Glomerular visceral epithelial cell (primary cell): Measurements from ENCODE around the gene WDR20.
"Not testable (repeated sequence)": the region's sequence is repeated elsewhere in the genome, so short reads cannot be mapped to it uniquely, and the experiment has no call there.

Source experiments
- DNase-seq: peaks from one replicate; pipeline ENCODE4 v3.0.0-alpha.2; 2016; ENCODE audit errors: extremely low spot score

Gene WDR20

DNA sequence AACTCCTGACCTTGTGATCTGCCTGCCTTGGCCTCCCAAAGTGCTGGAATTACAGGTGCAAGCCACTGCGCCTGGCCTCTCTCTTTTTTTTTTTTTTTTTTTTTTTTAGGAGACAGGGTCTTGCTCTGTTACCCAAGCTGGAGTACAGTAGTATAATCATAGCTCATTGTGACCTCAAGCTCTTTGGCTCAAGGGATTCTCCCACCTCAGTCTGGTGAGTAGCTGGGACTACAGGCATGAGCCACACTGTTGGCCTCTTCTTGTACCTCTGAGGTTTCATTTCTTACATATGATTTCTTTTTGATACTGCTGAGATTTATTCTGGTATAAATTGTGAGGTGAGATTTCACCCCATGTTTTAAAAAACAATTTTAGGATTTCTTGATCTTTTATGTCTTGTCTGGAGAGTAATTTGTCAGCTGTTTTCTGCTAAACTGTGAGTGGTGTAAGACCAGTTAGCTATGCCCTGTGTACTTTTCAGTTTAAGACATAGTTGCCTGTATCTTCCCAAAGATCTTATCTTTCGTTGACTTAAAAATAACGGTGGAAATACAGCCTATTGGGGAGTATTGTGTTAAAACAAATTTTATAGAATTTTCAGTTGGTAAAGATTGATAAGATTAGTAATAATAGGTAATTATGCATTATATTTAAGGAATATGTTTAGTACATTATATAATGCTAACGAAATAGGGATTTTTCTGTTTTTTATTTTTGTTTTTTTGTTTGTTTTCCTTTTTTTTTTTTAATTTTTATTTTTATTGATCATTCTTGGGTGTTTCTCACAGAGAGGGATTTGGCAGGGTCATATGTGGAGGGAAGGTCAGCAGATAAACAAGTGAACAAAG, 31.7 kb downstream of the WDR20 start:
- no peak for DNase-seq

DNA sequence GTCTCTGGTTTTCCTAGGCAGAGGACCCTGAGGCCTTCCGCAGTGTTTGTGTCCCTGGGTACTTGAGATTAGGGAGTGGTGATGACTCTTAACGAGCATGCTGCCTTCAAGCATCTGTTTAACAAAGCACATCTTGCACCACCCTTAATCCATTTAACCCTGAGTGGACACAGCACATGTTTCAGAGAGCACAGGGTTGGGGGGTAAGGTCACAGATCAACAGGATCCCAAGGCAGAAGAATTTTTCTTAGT, 32.2 kb downstream of the WDR20 start:
- not testable (repeated sequence) for DNase-seq

DNA sequence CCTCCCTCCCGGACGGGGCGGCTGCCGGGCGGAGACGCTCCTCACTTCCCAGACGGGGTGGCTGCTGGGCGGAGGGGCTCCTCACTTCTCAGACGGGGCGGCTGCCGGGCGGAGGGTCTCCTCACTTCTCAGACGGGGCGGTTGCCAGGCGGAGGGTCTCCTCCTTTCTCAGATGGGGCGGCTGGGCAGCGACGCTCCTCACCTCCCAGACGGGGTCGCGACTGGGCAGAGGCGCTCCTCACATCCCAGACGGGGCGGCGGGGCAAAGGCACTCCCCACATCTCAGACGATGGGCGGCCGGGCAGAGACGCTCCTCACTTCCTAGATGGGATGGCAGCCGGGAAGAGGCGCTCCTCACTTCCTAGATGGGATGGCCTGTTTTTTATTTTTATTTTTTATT, 33.0 kb downstream of the WDR20 start:
- DNase-seq = not testable (repeated sequence)

DNA sequence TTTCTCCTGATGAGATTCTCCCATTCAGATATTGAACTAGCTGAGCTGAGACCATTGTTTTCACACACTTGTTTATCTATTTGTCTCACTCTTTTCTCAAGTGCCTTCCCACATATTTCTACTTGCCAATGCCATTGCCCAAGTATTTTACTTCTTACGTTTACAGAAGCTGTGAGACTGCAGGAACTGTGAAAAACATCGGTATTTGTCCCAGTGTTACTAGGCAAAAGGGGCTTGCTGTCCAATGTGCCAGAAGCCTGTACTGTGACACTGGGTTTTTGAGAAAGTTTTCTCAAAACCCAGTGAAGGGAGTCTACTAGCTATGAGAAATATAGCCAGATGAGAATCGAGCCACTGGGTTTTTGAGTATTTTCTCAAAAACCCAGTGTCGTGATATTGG, 37.5 kb downstream of the WDR20 start:
- DNase-seq = no peak

DNA sequence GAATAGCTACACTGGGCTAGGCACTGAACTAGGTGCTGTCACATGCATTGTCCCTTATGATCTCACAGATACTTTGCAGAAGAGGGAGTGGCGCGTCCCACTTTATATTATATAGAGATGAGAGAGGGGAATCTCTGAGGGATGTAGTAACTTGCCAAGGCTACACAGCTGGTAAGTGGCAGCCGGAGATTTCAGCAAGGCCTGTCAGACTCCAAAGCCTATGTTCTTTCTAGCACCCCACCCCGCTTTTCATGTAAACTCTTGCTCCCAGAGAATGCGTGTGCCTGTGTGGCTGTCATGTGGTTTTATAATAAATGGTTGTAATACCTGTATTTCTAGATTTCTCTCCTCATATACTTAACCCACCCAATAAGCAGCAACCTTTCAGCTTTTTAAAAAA, 39.1 kb downstream of the WDR20 start:
- DNase-seq = no peak

DNA sequence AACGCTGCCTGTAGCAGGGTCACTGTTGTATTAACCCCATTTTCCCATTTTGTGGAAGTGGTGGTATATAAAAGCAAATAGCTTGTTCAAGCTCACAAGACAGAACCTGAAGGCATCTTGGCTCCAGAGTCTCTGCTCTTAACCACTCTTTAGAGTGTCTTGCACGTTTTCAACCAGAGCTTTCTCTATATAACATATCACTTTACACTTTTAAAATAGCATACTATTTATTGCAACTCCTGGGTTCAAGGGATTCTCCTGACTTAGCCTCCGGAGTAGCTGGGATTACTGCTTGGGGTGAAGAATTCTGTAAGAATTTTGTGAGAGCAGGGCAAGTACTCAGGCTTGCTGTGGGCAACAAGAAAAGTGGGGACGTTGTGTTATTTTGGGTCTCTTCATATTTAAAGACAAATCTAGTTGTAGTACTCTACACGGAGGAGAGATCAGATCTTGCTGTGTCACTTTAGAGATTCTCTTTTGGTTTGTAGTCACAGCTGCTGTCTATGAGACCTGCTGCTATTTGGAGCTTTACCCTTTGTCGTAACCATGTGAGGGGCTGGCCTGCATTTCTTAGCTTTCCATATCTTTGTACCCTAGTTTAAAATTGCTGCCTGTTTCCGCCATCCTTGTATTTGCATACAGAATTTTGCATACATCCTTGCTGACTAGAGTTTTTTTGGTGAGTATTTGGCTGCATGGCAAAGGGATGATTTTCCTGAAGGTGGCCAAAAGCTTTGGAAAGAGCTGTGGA, 40.7 kb downstream of the WDR20 start:
- no peak for DNase-seq

DNA sequence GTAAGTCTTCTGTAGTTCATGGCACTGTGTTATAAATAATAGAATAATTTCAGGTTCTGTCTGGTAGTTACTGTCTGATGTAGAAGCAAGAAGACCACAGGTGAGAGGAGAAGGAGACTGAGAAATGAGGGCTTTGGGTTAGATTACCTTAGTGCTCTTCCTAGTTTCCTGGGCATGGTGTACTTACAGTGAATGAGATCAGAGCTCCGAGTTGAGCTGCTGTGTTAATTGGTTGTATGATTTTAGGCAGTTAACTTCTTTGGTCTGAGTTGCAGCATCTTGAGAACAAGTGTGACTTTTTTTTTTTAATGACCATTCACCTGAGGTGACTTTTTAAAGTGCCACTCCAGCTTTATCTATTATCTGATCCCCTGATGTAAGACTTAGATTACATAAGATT, 41.5 kb downstream of the WDR20 start:
- DNase-seq = no peak

DNA sequence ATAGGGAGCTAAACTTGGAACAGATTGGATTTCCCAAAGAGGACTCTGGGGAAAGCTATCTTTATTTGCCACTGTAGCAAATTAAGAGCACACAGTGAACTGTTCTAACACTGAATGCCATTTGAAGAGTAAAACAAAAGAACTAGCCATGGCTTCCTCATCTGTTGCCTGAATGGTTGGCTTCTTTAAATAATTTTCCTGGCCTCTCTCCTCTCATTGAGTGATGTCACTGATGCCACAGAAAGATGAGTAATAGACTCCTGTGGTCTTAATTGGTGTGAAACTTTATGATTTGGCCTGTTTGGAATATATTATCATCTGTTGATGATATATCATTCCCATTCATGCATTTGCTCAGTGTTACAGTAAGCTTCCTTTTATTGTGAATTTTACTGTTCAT, 42.5 kb downstream of the WDR20 start:
- peak; percentile 67 for DNase-seq

DNA sequence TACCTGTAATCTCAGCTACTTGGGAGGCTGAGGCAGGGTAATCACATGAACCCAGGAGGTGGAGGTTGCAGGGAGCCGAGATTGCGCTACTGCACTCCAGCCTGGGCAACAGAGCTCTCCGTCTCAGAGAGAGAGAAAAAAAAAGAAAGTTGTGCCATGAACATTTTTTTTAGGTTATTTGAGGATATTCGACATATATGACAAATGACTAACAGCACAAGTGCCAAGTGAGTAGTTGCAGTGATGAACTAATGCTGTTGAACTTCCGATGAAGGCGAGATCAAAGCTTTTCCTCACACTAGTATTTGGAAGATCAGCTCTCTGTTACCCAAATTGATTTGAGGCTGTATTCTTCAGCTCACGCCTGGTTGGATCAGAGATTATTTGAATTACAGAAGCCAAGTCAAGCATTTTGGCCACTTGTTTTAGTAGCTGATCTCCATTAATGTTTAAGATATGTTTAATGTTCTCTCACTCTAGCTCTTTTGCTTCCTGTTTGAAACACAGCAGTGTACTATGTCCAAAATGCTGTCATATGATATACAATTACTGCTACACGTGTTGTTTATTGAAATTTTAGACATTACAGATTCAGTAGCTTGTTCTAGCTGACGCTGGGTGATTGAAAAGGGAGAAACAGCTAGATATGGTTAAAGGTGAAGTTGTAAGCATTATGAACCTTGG, 43.4 kb downstream of the WDR20 start:
- peak; percentile 40 for DNase-seq

DNA sequence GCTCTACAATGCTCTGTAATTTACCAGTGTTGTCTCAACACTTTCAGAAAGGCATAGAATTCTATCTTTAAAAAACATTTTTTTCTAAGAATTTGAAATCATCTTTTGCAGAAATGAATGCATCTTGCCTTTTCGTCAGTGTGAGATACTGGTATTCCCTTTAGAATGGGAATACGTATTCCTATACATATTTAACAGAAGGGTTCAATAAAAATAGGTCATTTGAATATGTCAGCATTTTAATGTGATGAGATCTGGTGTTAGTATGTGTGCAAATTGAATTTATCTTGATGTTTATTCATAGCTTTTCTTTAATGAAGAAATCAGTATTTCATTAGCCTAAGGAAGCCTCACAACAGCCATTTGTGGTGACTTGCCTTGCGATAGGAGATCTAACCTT, 44.2 kb downstream of the WDR20 start:
- DNase-seq = no peak

DNA sequence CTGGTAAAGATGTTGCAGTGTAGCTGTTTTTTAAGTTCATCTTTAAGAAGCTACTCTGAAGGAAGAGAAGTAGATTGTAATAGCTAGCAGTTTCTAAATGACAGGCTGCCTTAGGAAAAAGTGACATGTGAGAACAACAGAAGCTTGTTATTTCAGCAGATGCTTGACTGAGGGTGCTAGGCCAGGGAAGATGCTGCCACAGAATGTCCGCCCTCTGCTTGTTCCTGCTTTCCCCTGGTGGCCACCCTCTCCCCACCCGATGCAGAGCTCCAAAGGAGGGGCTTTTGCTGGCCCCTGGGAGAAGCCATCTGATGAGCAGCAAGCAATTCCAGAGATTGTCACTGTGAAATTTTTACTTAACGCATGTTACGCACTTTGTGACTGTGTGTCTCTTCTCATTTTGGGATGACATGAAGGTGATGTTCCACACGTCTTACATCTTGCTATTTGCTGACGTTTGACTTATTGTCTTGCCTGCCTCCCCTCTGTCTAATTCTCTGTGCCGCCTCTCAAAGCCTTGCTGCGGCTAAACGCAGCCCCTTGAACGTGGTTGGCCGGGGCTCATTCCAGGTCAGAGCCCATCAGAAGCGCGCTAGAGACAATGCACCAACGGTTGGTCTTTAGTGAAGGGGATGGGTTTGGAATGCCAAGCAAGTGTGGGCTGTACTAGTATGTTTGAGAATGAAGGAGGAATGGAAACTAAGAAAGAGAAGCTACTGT, 44.8 kb downstream of the WDR20 start:
- DNase-seq = no peak

DNA sequence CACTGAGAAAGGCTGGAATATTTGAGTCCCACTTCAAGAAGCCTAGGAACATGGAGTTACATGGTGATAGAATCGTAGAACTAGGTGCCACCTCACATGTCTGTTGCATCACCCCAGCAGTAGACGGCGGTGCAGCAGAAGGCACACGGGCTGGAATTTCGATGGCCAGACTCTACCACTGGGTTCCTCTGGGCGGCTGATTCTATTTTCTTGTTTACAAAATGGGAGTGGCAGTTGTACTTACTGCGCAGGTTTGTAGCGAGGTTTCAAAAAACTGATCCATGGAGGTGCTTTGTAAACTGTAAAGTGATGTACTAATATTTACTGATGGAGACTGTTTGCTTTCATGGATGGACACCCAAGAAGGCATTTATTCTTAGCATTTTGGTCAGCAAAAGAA, 45.7 kb downstream of the WDR20 start:
- no peak for DNase-seq

DNA sequence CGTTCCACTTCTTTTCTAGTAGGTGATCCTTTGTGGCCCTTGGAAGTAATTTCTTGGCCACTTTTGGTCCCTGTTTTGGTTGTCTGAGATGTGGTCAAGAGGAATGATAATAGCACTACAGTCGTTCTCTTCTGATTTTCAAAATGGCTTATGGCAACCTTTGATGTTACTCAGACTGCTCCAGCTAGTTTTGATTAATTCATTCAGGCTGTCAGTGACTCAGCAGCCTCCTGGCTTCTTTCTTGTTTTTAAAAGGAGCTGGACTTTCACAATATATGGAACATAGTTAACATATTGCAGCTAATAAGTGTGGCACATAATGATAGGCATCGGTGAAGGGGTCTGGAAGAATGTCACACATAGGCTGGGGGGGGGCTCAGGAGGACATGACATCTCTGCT, 47.3 kb downstream of the WDR20 start:
- peak; percentile 56 for DNase-seq

DNA sequence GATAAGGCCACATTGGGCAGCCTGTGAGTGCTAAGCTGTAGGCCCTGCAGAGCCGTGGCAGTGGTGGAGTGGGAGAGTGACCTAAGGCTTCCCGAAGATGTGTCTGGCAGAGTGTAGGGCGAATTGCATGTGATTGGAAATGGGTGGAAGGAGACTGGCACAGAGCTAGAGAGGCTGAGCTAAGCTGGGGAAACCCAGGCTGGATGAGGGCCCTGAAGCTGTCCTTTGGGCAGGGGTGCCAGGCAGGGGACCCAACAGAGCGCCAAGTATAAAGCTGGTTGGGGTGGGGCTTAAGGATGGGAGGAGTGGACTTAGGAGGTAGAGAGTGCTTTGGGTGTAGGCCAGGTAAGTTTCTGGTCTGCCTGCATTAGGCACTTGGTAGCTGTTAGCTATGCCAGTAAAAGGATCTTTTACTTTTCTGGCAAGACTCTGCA, 47.9 kb downstream of the WDR20 start:
- DNase-seq = no peak

DNA sequence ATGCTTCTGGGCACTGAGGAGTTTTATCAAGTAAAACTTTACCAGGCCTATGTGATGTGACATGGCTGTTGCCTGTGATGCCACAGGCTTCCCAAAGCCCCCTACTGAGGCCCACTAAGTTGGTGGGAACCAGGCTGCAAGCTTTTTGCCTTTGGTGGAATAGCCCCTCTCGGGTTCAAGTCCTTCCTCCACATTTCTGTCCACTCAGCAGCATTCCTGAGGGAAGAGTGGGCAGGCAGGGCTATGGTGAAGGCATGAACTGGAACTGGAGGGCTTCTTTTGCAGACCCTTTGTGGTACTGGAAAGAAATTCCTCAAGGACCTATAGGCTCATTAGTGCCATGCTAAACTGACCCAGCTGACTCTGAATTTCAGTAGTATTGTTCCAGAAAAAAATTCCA, 48.5 kb downstream of the WDR20 start:
- DNase-seq = no peak

DNA sequence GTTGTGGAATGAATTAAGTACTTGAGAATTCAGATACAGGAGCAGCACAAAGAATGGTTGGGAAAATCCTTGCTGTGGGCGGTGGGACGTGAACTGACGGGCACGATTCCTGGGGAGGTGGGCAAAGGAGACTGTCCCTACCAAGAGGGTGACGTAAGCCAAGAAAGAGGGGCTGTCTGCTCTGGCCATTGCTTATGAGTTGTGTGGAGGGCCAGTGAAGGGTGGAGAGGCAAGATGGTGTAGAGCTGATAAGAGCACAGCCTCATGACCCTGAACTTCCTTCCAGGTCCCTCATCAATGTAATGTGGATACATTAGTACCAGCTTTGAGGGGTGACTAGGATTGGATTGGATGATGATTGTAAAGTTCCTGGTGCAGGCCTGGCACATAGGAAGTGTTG, 50.2 kb downstream of the WDR20 start:
- no peak for DNase-seq

DNA sequence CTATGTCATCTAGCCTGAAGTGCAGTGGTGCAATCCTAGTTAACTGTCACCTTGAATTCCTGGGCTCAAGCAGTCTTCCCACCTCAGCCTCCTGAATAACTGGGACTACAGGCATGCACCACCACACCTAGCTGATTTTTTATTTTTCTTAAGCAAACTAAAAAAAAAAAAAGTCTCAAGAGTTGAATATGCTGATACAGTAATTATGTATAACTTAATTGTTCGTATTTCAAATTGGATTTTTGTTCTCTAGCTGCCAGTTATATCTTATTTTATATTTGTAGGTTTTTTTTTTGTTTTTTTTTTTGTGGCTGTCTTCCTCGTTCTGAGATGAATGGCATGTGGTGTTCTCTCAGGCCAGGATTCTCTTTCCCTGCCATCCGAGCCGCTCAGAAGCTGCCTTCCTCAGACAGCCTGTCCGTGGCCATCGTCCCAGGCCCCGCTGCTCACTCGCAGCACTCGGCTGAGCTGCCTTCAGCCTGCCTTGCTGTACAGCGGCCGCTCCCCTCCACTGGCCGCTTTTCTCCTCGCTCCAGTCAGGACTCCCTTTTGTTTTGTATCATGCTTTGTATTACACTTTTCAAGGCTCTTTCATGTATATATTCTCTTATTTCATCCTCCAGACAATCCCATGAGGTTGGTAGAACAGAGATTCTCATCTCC, 53.3 kb downstream of the WDR20 start:
- no peak for DNase-seq

DNA sequence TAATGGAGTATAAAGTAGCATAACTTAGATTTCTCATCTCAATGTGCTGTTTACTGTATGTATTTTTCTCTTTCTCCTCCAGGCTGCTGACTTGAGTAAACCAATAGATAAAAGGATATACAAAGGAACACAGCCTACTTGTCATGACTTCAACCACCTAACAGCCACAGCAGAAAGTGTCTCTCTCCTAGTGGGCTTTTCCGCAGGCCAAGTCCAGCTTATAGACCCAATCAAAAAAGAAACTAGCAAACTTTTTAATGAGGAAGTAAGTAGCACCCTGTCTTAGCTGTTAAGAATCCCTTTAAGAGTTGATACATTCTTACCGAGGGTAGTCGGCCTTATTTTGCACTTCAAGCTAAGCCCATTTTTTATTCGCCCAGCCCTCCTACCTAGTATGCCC, 55.2 kb downstream of the WDR20 start:
- no peak for DNase-seq

DNA sequence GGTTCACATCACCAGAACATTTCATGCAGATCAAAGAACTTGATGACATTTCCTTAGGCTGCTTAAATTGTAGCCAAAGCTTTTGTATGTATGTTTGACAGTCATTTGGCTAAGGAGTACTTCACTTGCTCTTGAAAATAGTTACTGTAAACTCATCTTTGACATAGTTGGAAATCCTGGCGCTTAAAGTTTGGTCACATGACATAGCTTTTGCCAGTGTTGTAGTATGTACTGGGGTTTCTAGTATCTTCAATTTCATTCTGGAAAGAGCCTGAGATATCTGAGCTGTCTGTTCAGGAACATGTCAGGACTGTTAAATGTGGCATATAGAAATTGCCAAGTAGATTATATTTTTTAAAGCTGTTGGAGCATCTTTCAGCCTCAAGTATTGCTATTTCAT, 55.7 kb downstream of the WDR20 start:
- DNase-seq = no peak

DNA sequence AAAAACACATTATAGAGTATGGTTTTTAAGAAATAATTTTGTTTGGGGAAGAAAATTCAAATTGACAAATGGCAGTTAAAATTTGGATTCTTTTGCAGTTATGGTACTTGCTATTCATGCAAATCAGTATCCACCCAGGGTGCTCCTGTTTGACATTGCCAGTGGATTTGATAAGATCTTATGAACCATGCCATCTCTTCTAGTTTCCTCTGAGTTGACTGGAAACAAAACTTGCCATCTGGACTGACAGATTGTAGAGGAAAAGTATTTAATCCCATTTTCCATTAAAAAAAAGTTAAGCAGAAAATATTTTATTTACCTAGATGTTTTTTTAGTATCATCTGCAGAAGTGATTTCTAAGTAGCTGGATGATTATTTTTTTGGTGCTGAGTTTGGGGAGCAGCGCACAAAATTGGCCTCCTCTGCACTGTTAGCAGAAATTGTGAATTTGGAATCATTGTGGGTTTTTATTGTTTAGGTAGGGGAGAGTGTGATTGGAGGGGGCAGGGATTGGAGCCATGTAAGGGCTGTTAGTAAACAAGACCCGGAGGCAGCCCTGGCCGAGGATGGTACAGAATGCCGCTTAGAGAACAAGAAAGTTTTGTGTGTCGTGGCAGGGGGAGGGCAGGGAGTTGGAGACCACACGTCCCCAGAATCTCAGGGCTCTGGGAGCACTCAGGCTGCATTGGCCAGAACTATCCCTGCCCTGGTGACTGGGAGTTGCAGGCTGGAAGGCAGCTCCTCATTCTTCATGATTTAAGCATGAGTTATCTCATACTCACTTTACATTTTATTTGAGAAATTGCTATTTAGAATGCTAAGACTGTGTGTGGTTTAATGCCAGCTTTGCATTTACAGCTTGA, 56.6 kb downstream of the WDR20 start:
- no peak for DNase-seq

DNA sequence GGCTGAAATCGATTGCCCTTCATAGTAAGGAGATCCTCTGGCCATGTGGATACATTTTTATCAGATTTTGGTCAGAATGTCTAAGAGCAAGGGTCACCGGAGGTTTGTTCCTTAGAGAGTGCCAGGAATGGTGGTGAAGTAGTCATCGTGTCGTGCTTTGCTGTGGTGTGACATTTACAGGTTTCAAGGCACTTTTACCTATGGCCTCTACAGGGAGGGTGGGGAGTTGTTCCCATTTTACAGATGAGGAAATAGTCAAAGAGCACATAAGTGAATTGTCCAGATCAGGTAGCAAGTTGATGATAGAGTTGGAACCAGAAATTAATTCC, 57.2 kb downstream of the WDR20 start:
- DNase-seq = no peak
